ENCODE results near the gene CEPT1.

DNA sequence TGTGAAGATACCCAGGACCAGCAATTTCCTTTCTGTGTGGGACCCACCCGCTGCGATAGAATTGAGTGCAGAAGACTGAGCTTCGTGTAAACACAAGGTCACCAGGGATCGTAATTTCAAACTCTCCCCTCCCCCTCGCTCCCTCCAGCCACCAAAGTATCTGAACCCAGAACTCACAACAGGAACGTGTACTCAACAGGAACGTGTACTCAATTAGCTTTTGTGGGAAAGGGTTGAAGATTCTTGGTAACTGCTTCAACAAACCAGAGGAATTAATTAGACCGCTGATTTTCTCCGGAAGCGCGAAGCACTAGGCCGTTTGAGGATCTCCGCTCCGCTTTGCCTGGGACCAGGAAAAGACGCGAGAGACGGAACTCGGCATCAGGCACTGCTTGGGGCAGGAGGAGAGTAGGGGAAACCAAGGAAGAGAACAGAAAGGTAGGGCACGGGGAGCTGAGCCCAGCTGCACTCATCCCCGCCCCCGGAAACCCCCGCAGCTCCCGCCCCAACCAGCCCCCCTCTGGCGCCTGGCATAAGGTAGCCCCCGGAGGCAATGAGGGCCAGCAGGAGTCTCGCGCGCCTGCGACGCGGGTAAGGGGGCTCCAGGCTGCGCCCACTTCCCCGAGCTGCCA is 583 bp upstream of the CEPT1 start:
- TF ChIP-seq, protein P1, sequence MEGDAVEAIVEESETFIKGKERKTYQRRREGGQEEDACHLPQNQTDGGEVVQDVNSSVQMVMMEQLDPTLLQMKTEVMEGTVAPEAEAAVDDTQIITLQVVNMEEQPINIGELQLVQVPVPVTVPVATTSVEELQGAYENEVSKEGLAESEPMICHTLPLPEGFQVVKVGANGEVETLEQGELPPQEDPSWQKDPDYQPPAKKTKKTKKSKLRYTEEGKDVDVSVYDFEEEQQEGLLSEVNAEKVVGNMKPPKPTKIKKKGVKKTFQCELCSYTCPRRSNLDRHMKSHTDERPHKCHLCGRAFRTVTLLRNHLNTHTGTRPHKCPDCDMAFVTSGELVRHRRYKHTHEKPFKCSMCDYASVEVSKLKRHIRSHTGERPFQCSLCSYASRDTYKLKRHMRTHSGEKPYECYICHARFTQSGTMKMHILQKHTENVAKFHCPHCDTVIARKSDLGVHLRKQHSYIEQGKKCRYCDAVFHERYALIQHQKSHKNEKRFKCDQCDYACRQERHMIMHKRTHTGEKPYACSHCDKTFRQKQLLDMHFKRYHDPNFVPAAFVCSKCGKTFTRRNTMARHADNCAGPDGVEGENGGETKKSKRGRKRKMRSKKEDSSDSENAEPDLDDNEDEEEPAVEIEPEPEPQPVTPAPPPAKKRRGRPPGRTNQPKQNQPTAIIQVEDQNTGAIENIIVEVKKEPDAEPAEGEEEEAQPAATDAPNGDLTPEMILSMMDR (conservative IDR thresholded peaks at IDR 0.05 in 1 of 2, IDR thresholded peaks at IDR 0.05 in 1 of 2; ENCODE audit: extremely low read depth in 1 of 2, insufficient read depth in 1 of 2, low read depth in 1 of 2, low read length in 2 of 2) = no peak
- TF ChIP-seq EZH2 (IDR thresholded peaks at IDR 0.05; ENCODE audit: borderline replicate concordance, low read length) = no peak
